Measurements from ENCODE around the gene IFT81.
"Not testable (repeated sequence)": the region's sequence is repeated elsewhere in the genome, so short reads cannot be mapped to it uniquely, and the experiment has no call there.

DNA sequence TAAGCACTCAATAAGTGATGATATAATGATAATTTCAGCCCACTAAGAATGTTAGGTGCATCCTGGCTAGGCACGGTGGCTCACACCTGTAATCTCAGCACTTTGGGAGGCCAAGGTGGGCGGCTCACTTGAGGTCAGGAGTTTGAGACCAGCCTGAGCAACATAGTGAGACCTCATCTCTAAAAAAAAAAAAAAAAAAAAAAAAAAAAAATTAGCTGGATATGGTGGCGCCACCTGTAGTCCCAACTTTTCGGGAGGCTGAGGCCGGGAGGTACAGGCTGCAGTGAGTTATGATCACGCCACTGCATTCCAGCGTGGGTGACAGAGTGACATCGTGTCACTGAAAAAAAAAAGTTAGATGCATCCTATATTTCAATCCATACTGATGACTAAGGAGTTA, 6.9 kb upstream of the IFT81 start:
- TF ChIP-seq, protein P1, sequence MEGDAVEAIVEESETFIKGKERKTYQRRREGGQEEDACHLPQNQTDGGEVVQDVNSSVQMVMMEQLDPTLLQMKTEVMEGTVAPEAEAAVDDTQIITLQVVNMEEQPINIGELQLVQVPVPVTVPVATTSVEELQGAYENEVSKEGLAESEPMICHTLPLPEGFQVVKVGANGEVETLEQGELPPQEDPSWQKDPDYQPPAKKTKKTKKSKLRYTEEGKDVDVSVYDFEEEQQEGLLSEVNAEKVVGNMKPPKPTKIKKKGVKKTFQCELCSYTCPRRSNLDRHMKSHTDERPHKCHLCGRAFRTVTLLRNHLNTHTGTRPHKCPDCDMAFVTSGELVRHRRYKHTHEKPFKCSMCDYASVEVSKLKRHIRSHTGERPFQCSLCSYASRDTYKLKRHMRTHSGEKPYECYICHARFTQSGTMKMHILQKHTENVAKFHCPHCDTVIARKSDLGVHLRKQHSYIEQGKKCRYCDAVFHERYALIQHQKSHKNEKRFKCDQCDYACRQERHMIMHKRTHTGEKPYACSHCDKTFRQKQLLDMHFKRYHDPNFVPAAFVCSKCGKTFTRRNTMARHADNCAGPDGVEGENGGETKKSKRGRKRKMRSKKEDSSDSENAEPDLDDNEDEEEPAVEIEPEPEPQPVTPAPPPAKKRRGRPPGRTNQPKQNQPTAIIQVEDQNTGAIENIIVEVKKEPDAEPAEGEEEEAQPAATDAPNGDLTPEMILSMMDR (IDR thresholded peaks at IDR 0.05), result not testable (repeated sequence)
- TF ChIP-seq POLR2A (IDR thresholded peaks at IDR 0.05), result not testable (repeated sequence)
